ENCODE data around the gene ULK4. TPM values are rescaled to one million over a fixed set of nuclear protein-coding genes. Genes with fewer than 3 reads are reported as not detected.

ULK4 gene
- total RNA-seq, 4 donors from 2014 or later, result 2.0 to 3.0 (median 2.3) TPM

GRCh38 chr3:41581700-41582099, 380.2 kb downstream of the ULK4 start:
- Histone ChIP-seq H3K4me3 (no peak overlapping the region), H3K27ac (no peak overlapping the region), H3K27me3 (no peaks in the 10 kb centered on the region), H3K36me3 (no peaks in the 10 kb centered on the region), H3K4me1 (no peaks in the 10 kb centered on the region), H3K9me3 (no peaks in the 10 kb centered on the region)
- DNase-seq (no peak), ATAC-seq (no peak)
- no peak for TF ChIP-seq POLR2A (IDR thresholded peaks at IDR 0.05)
- TF ChIP-seq, protein P1, sequence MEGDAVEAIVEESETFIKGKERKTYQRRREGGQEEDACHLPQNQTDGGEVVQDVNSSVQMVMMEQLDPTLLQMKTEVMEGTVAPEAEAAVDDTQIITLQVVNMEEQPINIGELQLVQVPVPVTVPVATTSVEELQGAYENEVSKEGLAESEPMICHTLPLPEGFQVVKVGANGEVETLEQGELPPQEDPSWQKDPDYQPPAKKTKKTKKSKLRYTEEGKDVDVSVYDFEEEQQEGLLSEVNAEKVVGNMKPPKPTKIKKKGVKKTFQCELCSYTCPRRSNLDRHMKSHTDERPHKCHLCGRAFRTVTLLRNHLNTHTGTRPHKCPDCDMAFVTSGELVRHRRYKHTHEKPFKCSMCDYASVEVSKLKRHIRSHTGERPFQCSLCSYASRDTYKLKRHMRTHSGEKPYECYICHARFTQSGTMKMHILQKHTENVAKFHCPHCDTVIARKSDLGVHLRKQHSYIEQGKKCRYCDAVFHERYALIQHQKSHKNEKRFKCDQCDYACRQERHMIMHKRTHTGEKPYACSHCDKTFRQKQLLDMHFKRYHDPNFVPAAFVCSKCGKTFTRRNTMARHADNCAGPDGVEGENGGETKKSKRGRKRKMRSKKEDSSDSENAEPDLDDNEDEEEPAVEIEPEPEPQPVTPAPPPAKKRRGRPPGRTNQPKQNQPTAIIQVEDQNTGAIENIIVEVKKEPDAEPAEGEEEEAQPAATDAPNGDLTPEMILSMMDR (IDR thresholded peaks at IDR 0.05 in 4 of 5, conservative IDR thresholded peaks at IDR 0.05 in 1 of 5), result no peak
- intact Hi-C loops (cut with DNase I; ENCODE audit: low total_unique reads), result no loop called here
- in situ Hi-C loops (cut with MboI; ENCODE audit: low sequenced_read_pairs in 4 of 4), result no loop called here

GRCh38 chr3:41580274-41580959, 381.5 kb downstream of the ULK4 start:
- no peak for ATAC-seq
- Histone ChIP-seq H3K4me1 (no peaks in the 10 kb centered on the region), H3K4me3 (no peak overlapping the region), H3K27ac (no peak overlapping the region), H3K9me3 (no peaks in the 10 kb centered on the region), H3K36me3 (no peaks in the 10 kb centered on the region), H3K27me3 (no peaks in the 10 kb centered on the region)
- no peak for DNase-seq
- TF ChIP-seq, protein P1 (IDR thresholded peaks at IDR 0.05 in 4 of 5, conservative IDR thresholded peaks at IDR 0.05 in 1 of 5), result no peak
- intact Hi-C loops (cut with DNase I; ENCODE audit: low total_unique reads) (no loop called here), in situ Hi-C loops (cut with MboI; ENCODE audit: low sequenced_read_pairs in 4 of 4) (no loop called here)

DNA sequence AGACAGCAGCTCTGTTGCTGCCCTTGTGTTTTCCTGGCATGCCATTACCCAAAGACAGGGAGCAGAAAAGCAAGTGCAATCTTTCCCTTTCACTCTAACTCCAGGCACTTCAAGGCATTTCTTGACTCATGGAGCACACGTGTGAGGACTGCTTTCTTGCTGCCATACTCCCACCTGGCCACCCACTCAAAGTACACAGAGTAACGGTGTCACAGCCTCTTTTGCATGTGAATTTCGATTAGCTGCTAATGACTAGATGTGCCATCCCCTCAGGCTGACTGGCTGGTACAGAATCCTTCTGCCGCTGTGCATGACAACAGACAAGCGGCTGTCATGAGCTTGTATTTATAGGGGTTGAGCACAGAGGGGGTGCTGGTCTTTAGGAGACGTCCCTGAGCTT, 382.0 kb downstream of the ULK4 start:
- TF ChIP-seq, protein P1 (IDR thresholded peaks at IDR 0.05 in 4 of 5, conservative IDR thresholded peaks at IDR 0.05 in 1 of 5), result no peak
- TF ChIP-seq POLR2A (IDR thresholded peaks at IDR 0.05), result no peak
- ATAC-seq (no peak), DNase-seq (no peak)
- no peak overlapping the region for H3K27ac ChIP-seq
- H3K36me3 ChIP-seq, result no peaks in the 10 kb centered on the region
- intact Hi-C loops (cut with DNase I; ENCODE audit: low total_unique reads) (no loop called here), in situ Hi-C loops (cut with MboI; ENCODE audit: low sequenced_read_pairs in 4 of 4) (no loop called here)
- no peak overlapping the region for H3K4me3 ChIP-seq
- no peaks in the 10 kb centered on the region for H3K9me3 ChIP-seq
- H3K4me1 ChIP-seq, result no peaks in the 10 kb centered on the region
- no peaks in the 10 kb centered on the region for H3K27me3 ChIP-seq

DNA sequence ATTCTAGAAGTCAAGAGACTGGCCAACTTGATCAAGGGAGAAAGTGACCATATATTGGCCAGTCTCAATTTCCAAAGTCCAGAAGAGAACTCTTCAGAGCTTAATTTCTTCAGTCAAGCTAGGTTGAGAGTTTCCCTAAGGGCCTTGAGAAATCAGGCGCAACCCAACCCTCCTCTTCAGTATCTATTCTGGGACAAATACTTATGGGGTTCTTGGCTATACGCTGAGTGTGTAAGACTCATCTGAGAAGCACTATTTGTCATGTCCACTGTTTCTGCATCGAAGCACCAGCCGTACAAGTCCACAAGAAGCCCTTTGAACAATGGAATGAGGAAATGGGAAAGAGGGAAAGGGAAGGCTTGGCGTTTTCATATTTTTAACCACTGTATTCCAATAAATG, 383.1 kb downstream of the ULK4 start:
- in situ Hi-C loops (cut with MboI; ENCODE audit: low sequenced_read_pairs in 4 of 4), result no loop called here
- no peak overlapping the region for H3K27ac ChIP-seq
- no peaks in the 10 kb centered on the region for H3K9me3 ChIP-seq
- no peaks in the 10 kb centered on the region for H3K4me1 ChIP-seq
- H3K27me3 ChIP-seq, result no peaks in the 10 kb centered on the region
- DNase-seq, result no peak
- no peaks in the 10 kb centered on the region for H3K36me3 ChIP-seq
- no peak overlapping the region for H3K4me3 ChIP-seq
- no peak for TF ChIP-seq POLR2A (IDR thresholded peaks at IDR 0.05)
- TF ChIP-seq, protein P1 (IDR thresholded peaks at IDR 0.05 in 4 of 5, conservative IDR thresholded peaks at IDR 0.05 in 1 of 5), result no peak
- intact Hi-C loops (cut with DNase I; ENCODE audit: low total_unique reads), result no loop called here
- ATAC-seq, result no peak

DNA sequence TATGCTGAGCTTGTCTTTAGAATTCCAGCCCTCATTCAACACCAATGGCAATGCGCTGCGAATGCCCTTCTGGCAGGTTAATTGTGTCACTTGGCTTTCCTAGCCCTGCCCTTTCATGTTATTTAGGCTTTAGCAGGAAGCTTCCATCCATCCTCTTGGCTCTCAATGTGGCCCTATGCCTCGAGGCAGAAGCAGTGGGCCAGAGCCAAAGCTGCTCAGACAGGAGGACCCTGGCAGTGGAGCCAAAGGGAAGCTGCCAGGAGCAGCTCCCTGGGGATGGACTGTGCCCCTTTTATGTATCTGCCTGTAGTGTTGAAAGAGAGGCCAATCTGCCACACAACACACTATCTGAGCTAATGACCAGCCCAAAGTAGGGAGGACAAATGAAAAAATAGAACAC, 386.2 kb downstream of the ULK4 start:
- DNase-seq (no peak), ATAC-seq (no peak)
- in situ Hi-C loops (cut with MboI; ENCODE audit: low sequenced_read_pairs in 4 of 4) (no loop called here), intact Hi-C loops (cut with DNase I; ENCODE audit: low total_unique reads) (no loop called here)
- TF ChIP-seq, protein P1 (IDR thresholded peaks at IDR 0.05 in 4 of 5, conservative IDR thresholded peaks at IDR 0.05 in 1 of 5), result no peak
- no peak for TF ChIP-seq POLR2A (IDR thresholded peaks at IDR 0.05)
- Histone ChIP-seq H3K27ac (no peak overlapping the region), H3K4me1 (no peaks in the 10 kb centered on the region), H3K27me3 (no peaks in the 10 kb centered on the region), H3K9me3 (no peaks in the 10 kb centered on the region), H3K36me3 (no peaks in the 10 kb centered on the region), H3K4me3 (no peak overlapping the region)

All from gastrocnemius medialis (tissue), 4 donors.